GM12878 (cell line): ENCODE data around the gene HK2. TPM values are rescaled to one million over a fixed set of nuclear protein-coding genes. Genes with fewer than 3 reads are reported as not detected.

Experiments
- ATF3 ChIP-seq: IDR thresholded peaks from 2 replicates; pipeline ENCODE4 v1.6.1; 2011; ENCODE audit warnings: low read depth, mild to moderate bottlenecking, low read length, moderate library complexity, borderline replicate concordance; ENCODE audit errors: extremely low read depth
- BACH1 ChIP-seq: fragments of 450-650 bp; IDR thresholded peaks from 2 replicates; pipeline ENCODE4 v1.6.1; 2017; ENCODE audit warnings: mild to moderate bottlenecking, borderline replicate concordance
- BCL11A ChIP-seq: IDR thresholded peaks from 2 replicates; pipeline ENCODE4 v1.6.1; 2011; ENCODE audit warnings: low read depth, low read length
- BHLHE40 ChIP-seq, 2 experiments: fragments of 450-650 bp in 1 of 2; IDR thresholded peaks; 2 replicates each; pipeline ENCODE4 v1.6.1; 2011 to 2017; ENCODE audit warnings: low read depth in 2 of 2, borderline replicate concordance in 1 of 2, improper control_type of control experiment in 1 of 2, low read length in 1 of 2, mild to moderate bottlenecking in 1 of 2
- CBFB ChIP-seq: IDR thresholded peaks from 2 replicates; pipeline ENCODE4 v1.6.1; 2016; ENCODE audit warnings: antibody characterized with exemption, low read depth
- CHD2 ChIP-seq: IDR thresholded peaks from 2 replicates; pipeline ENCODE4 v1.6.1; 2011; ENCODE audit warnings: low read depth, low read length, improper control_type of control experiment, borderline replicate concordance
- CREM ChIP-seq: IDR thresholded peaks from 2 replicates; pipeline ENCODE4 v1.6.1; 2014; ENCODE audit warnings: antibody characterized with exemption, low read depth
- FOS ChIP-seq: IDR thresholded peaks from 3 replicates; pipeline ENCODE4 v1.6.1; 2011; ENCODE audit warnings: borderline replicate concordance; ENCODE audit not compliant: insufficient read length; ENCODE audit errors: extremely low read depth
- FOXK2 ChIP-seq: fragments of 450-650 bp; IDR thresholded peaks from 2 replicates; pipeline ENCODE4 v1.6.1; 2017; ENCODE audit warnings: mild to moderate bottlenecking, moderate library complexity
- HDAC6 ChIP-seq: fragments of 200-600 bp; sonication (generic); IDR thresholded peaks from one replicate; pipeline ENCODE4 v1.8.0; 2017; ENCODE audit warnings: antibody characterized with exemption; ENCODE audit not compliant: unreplicated experiment
- HDGF ChIP-seq: fragments of 450-650 bp; IDR thresholded peaks from 2 replicates; pipeline ENCODE4 v1.6.1; 2016; ENCODE audit warnings: antibody characterized with exemption
- HSF1 ChIP-seq: fragments of 150-350 bp; IDR thresholded peaks from 2 replicates; pipeline ENCODE4 v1.6.1; 2014; ENCODE audit warnings: mild to moderate bottlenecking, low read depth, low read length
- JUND ChIP-seq: IDR thresholded peaks from 2 replicates; pipeline ENCODE4 v1.6.1; 2012; ENCODE audit warnings: low read depth, mild to moderate bottlenecking, low read length, improper control_type of control experiment, moderate library complexity
- KAT2A ChIP-seq: conservative IDR thresholded peaks from 2 replicates; pipeline ENCODE4 v1.6.1; 2011; ENCODE audit warnings: low read depth, low read length; ENCODE audit not compliant: control insufficient read depth
- LARP7 ChIP-seq: fragments of 450-650 bp; IDR thresholded peaks from 2 replicates; pipeline ENCODE4 v1.6.1; 2017; ENCODE audit warnings: mild to moderate bottlenecking
- MEF2B ChIP-seq: fragments of 450-650 bp; IDR thresholded peaks from 2 replicates; pipeline ENCODE4 v1.6.1; 2018; ENCODE audit warnings: mild to moderate bottlenecking, moderate library complexity; ENCODE audit not compliant: partially characterized antibody, poor library complexity, severe bottlenecking
- MTA3 ChIP-seq: IDR thresholded peaks from 2 replicates; pipeline ENCODE4 v1.6.1; 2012; ENCODE audit warnings: low read length, inconsistent platforms, borderline replicate concordance
- MXI1 ChIP-seq: fragments of 150-350 bp; IDR thresholded peaks from 2 replicates; pipeline ENCODE4 v1.6.1; 2011; ENCODE audit warnings: low read depth, mild to moderate bottlenecking, inconsistent platforms, low read length, improper control_type of control experiment
- NR2C1 ChIP-seq: fragments of 450-650 bp; IDR thresholded peaks from 2 replicates; pipeline ENCODE4 v1.6.1; 2017; ENCODE audit warnings: antibody characterized with exemption, mild to moderate bottlenecking, moderate library complexity
- POLR2A ChIP-seq: IDR thresholded peaks from 2 replicates; pipeline ENCODE4 v1.6.1; 2011; ENCODE audit warnings: low read depth, mild to moderate bottlenecking, low read length
- POLR2AphosphoS2 ChIP-seq: IDR thresholded peaks from 2 replicates; pipeline ENCODE4 v1.6.1; 2011; ENCODE audit warnings: low read depth, mild to moderate bottlenecking, low read length, improper control_type of control experiment, moderate library complexity
- RAD21 ChIP-seq: IDR thresholded peaks from 2 replicates; pipeline ENCODE4 v1.6.1; 2011; ENCODE audit warnings: mild to moderate bottlenecking, low read depth, low read length, moderate library complexity; ENCODE audit not compliant: insufficient read depth
- RB1 ChIP-seq: fragments of 450-650 bp; formaldehyde crosslinking; IDR thresholded peaks from 2 replicates; pipeline ENCODE4 v1.6.1; 2017; ENCODE audit warnings: mild to moderate bottlenecking, borderline replicate concordance
- RELA ChIP-seq: fragments of 450-650 bp; IDR thresholded peaks from 2 replicates; pipeline ENCODE4 v1.8.0; 2014; ENCODE audit warnings: borderline replicate concordance; ENCODE audit not compliant: partially characterized antibody
- RFX5 ChIP-seq: IDR thresholded peaks from 2 replicates; pipeline ENCODE4 v1.6.1; 2011; ENCODE audit warnings: low read depth, low read length, improper control_type of control experiment
- SIN3A ChIP-seq: IDR thresholded peaks from 2 replicates; pipeline ENCODE4 v1.6.1; 2012; ENCODE audit warnings: low read depth, low read length, improper control_type of control experiment
- SMAD1 ChIP-seq: fragments of 450-650 bp; IDR thresholded peaks from 2 replicates; pipeline ENCODE4 v1.6.1; 2018; ENCODE audit warnings: mild to moderate bottlenecking, low read depth; ENCODE audit not compliant: partially characterized antibody
- SMARCA5 ChIP-seq: fragments of 450-650 bp; IDR thresholded peaks from 2 replicates; pipeline ENCODE4 v1.6.1; 2017; ENCODE audit warnings: mild to moderate bottlenecking
- SMC3 ChIP-seq: IDR thresholded peaks from 2 replicates; pipeline ENCODE4 v1.6.1; 2011; ENCODE audit warnings: low read length, improper control_type of control experiment, borderline replicate concordance
- SREBF2 ChIP-seq: IDR thresholded peaks from 2 replicates; pipeline ENCODE4 v1.6.1; 2012; ENCODE audit warnings: mild to moderate bottlenecking, low read length
- TAF1 ChIP-seq: IDR thresholded peaks from 2 replicates; pipeline ENCODE4 v1.6.1; 2011; ENCODE audit warnings: mild to moderate bottlenecking, low read depth, low read length, borderline replicate concordance
- YY1 ChIP-seq: IDR thresholded peaks from 2 replicates; pipeline ENCODE4 v1.6.1; 2011; ENCODE audit warnings: low read depth, mild to moderate bottlenecking, low read length
- polyA plus RNA-seq, 11 experiments: library from polyadenylated mRNA; depleted of rRNA in 4 of 11; unstranded in 6 of 11; stranded (reverse) in 5 of 11; fragments of >200 nt; fragmentation: Nextera tagmentation in 4 of 11; fragmentation: Illumina TruSeq in 1 of 11; extraction: Ambion mirVana in 4 of 11; extraction: Trizol in 1 of 11; gene quantifications; 1 replicate in 1 of 11; 2 replicates in 10 of 11; pipeline versions ENCODE4 v1.2.1 to v1.2.3, GENCODE V29; 2011 to 2016; ENCODE audit warnings: inconsistent platforms in 2 of 11, missing spikeins in 2 of 11, low read depth in 1 of 11
- total RNA-seq, 4 experiments: library from RNA; depleted of rRNA in 3 of 4; stranded (reverse); fragments of >200 nt in 3 of 4; fragmentation: Illumina TruSeq in 1 of 4; extraction: Trizol in 1 of 4; gene quantifications; 2 replicates each; pipeline versions ENCODE4 v1.2.1 to v1.2.3, GENCODE V29; 2013 to 2021

HK2 gene
- total and polyA plus RNA-seq, 10 of the 15 experiments (the other 5 are each of a cell fraction or from before 2014, with no cell fraction given) = 5.0 to 73.1 (median 20.2) TPM

GRCh38 chr2:74833418-74834233 lies at the start of gene HK2 (continued):
- TF ChIP-seq CBFB = no peak
- TF ChIP-seq LARP7 = peak; percentile 24; the same call in 1 of the 2 replicates
- TF ChIP-seq FOS = no peak
- TF ChIP-seq SMAD1 = no peak
- TF ChIP-seq JUND = no peak
- no peak for TF ChIP-seq SIN3A
- TF ChIP-seq POLR2A = peak; percentile 73
- TF ChIP-seq MTA3 = no peak
- peak; percentile 90 for TF ChIP-seq MXI1
- no peak for TF ChIP-seq HSF1
- TF ChIP-seq FOXK2 = no peak
- no peak for TF ChIP-seq SMC3
- TF ChIP-seq RFX5 = no peak
- TF ChIP-seq NR2C1 = no peak
- no peak for TF ChIP-seq CREM
- 0 out of 2 replicates have a peak, but pooled peaks have one; percentile 43 for TF ChIP-seq CHD2
- TF ChIP-seq BACH1 = 0 out of 2 replicates have a peak, but pooled peaks have one; percentile 13
- peak; percentile 87 for TF ChIP-seq TAF1
- TF ChIP-seq MEF2B = no peak
- no peak for TF ChIP-seq RB1
- TF ChIP-seq RAD21 = no peak
- TF ChIP-seq YY1 = no peak
- TF ChIP-seq HDGF = 0 out of 2 replicates have a peak, but pooled peaks have one; percentile 16
- TF ChIP-seq SMARCA5 = no peak
- TF ChIP-seq ATF3 = no peak
- TF ChIP-seq BHLHE40 (IDR thresholded peaks at IDR 0.05; ENCODE audit: borderline replicate concordance in 1 of 2, low read depth in 2 of 2, low read length in 1 of 2) = peak; percentile 47 to 74; a peak in 3 of 4 replicates
- no peak; the same call in 1 of the 2 replicates for TF ChIP-seq POLR2AphosphoS2
- no peak for TF ChIP-seq KAT2A
- TF ChIP-seq HDAC6 = no peak
- no peak for TF ChIP-seq RELA
- TF ChIP-seq SREBF2 = no peak
- TF ChIP-seq BCL11A = no peak
